Calu3 (cell line): Measurements from ENCODE around the gene ADRA1B. TPM values are rescaled to one million over a fixed set of nuclear protein-coding genes. Genes with fewer than 3 reads are reported as not detected.
A peak's percentile ranks its signal among the peaks of the same experiment; 100 is the strongest.

Experiments used
- Bru-seq: library from RNA; stranded (reverse); fragments of 400-500 nt; gene quantifications from one replicate; lab custom pipeline; 2021; lab: Mats Ljungman, UMichigan
- BruChase-seq, 2 experiments: library from RNA; stranded (reverse); fragments of 400-500 nt; gene quantifications; one replicate each; lab custom pipeline; 2021; lab: Mats Ljungman, UMichigan
- BruUV-seq: library from RNA; stranded (reverse); fragments of 400-500 nt; replicated peaks from 2 replicates; lab custom pipeline; 2021; lab: Mats Ljungman, UMichigan
- CTCF ChIA-PET: fragments of 300-600 bp; sonication (Branson Sonifier 250); formaldehyde crosslinking; loops from one replicate; lab custom pipeline; 2022; ENCODE audit warnings: antibody characterized with exemption; lab: Charles Lee
- DNase-seq: peaks from one replicate; pipeline ENCODE4 v3.0.0; 2022
- H3K27ac Mint-ChIP-seq: one replicate; pipeline ENCODE4 v1.8.0; 2022; ENCODE audit warnings: mixed read lengths; ENCODE audit not compliant: unreplicated experiment
- H3K27me3 Mint-ChIP-seq: one replicate; pipeline ENCODE4 v1.8.0; 2022; ENCODE audit warnings: mixed read lengths; ENCODE audit not compliant: unreplicated experiment
- H3K36me3 Mint-ChIP-seq: one replicate; pipeline ENCODE4 v1.8.0; 2022; ENCODE audit warnings: mild to moderate bottlenecking, moderate library complexity, mixed read lengths; ENCODE audit not compliant: insufficient read depth, unreplicated experiment
- H3K4me1 Mint-ChIP-seq: one replicate; pipeline ENCODE4 v1.8.0; 2022; ENCODE audit warnings: mild to moderate bottlenecking, low read depth, mixed read lengths; ENCODE audit not compliant: unreplicated experiment
- H3K4me3 Mint-ChIP-seq: one replicate; pipeline ENCODE4 v1.8.0; 2022; ENCODE audit warnings: mild to moderate bottlenecking, low read depth, moderate library complexity, mixed read lengths; ENCODE audit not compliant: unreplicated experiment
- H3K9me3 Mint-ChIP-seq: one replicate; pipeline ENCODE4 v1.8.0; 2022; ENCODE audit warnings: low read depth, mixed read lengths; ENCODE audit not compliant: unreplicated experiment
- CTCF ChIP-seq: fragments of 200-600 bp; IDR thresholded peaks from one replicate; pipeline ENCODE4 v1.8.0; 2022; ENCODE audit warnings: antibody characterized with exemption; ENCODE audit not compliant: unreplicated experiment
- intact Hi-C: fragments of 100-400 bp; cut with micrococcal nuclease; formaldehyde crosslinking; loops from one replicate; pipeline ENCODE4 v1.10.0; 2022; ENCODE audit not compliant: unreplicated experiment
- long read RNA-seq: library from polyadenylated mRNA; stranded (forward); transcript quantifications from one replicate; pipeline ENCODE4 v2.0.0, GENCODE V29; 2022
- total RNA-seq: library from RNA; stranded (reverse); gene quantifications from 2 replicates; pipeline ENCODE4 v1.2.3, GENCODE V29; 2022

The ADRA1B gene
- total RNA-seq: 3.7 and 10.9 TPM in 2 replicates
- Bru-seq, nascent RNA: percentile 54 among the genes with signal in this experiment
- BruChase-seq, experiment 1, labeled RNA remaining after a 6-hour chase: percentile 57 among the genes with signal in this experiment
- percentile 70 among the genes with signal in this experiment for BruChase-seq, experiment 2, labeled RNA remaining after a 2-hour chase
- long read RNA-seq, partial matches to known transcripts: 0 of 8 reads
- long read RNA-seq, other reads (novel, unspliced or antisense): 8 of 8 reads

GRCh38 chr5:159915904-159916840, at the start of gene ADRA1B:
Gene ADRA1B (plus strand): TSS chr5:159916482. CDS start chr5:159916906, 424 bp downstream.
- H3K27ac Mint-ChIP-seq: peak within 1 kb of the TSS; percentile 84
- TF ChIP-seq CTCF: peak; percentile 79

DNA sequence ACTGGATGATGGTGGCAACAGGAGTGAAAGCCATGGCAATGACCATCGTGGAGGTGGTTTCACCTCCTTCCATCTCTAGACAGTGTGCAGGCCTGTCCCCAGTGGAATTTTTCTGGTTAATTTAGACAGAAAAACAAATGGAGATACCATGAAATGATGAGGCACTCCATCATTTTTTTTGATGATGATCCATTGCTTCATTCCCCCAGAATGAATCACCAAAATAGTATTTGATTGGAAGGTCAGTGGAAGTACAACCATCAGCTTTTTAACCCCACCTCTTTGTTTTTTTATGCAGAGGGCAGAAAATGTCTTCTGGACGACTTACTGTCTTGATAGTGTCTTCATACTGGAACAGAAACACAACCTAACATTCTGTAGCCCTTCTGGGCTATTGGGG, 42.6 kb upstream of the ADRA1B start:
- no TSS peak for BruUV-seq
- intact Hi-C loops: no loop called here
- no peaks in the 10 kb centered on the region for H3K9me3 Mint-ChIP-seq

More at GRCh38 chr5:159915904-159916840, at the start of gene ADRA1B:
- peak within 1 kb of the TSS; percentile 67 for H3K4me3 Mint-ChIP-seq
- BruUV-seq: no TSS peak
- CTCF ChIA-PET: interaction anchor here (0.6 to 3.9 kb wide), 6 partner anchors 9 to 471 kb away, joined by 3 to 29 read pairs (median 4); no protein-coding TSS in a partner anchor
- H3K27me3 Mint-ChIP-seq: no peaks in the 10 kb centered on the region
- peaks cover 25% of the 10 kb centered on the region for H3K36me3 Mint-ChIP-seq
- DNase-seq: peak; percentile 91
- H3K4me1 Mint-ChIP-seq: peaks cover 87% of the 10 kb centered on the region
- intact Hi-C loops: loop anchor here (10.0 kb wide), 1 partner anchor 581 kb away; the partner anchor contains the start of gene IL12B
- no peaks in the 10 kb centered on the region for H3K9me3 Mint-ChIP-seq

GRCh38 chr5:159874263-159874662, 42.0 kb upstream of the ADRA1B start:
- H3K4me3 Mint-ChIP-seq: no peak overlapping the region
- H3K27ac Mint-ChIP-seq: no peak overlapping the region
- TF ChIP-seq CTCF: no peak
- H3K9me3 Mint-ChIP-seq: no peaks in the 10 kb centered on the region
- no peaks in the 10 kb centered on the region for H3K36me3 Mint-ChIP-seq
- no peaks in the 10 kb centered on the region for H3K27me3 Mint-ChIP-seq
- peaks cover 32% of the 10 kb centered on the region for H3K4me1 Mint-ChIP-seq
- BruUV-seq: no TSS peak
- CTCF ChIA-PET: interaction anchor here (0.6 to 1.4 kb wide), 2 partner anchors 15 to 42 kb away, joined by 3 to 4 read pairs; partner anchors contain the start of gene ADRA1B
- no peak for DNase-seq
- intact Hi-C loops: no loop called here

More for the DNA sequence above, 42.6 kb upstream of the ADRA1B start:
- Mint-ChIP-seq H3K27ac (no peak overlapping the region), H3K4me1 (peaks cover 26% of the 10 kb centered on the region), H3K27me3 (no peaks in the 10 kb centered on the region), H3K36me3 (no peaks in the 10 kb centered on the region), H3K4me3 (no peak overlapping the region)
- no peak for DNase-seq
- CTCF ChIA-PET: interaction anchor here (0.6 to 1.4 kb wide), 2 partner anchors 15 to 43 kb away, joined by 3 to 4 read pairs; partner anchors contain the start of gene ADRA1B
- no peak for TF ChIP-seq CTCF

DNA sequence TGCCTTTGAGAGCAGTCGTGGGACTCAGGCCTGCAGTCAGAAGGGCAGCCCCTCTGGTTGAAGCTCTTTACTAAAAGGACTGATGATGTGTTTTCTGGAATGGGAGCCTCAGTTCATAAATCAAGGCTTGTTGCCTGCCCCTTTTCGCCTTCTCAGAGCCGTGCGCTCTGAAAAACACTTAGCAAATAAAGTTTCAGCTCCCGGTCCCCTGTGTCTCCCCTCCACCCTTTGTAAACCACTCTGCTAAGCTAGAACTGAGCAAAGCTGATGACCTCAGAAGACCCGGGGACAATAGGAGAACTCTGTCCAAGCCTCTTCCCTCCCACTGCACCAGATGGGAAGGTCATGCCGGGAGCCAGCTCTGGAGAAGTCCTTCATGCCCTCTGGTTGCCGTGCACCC, 39.3 kb upstream of the ADRA1B start:
- Mint-ChIP-seq H3K27ac (no peak overlapping the region), H3K9me3 (no peaks in the 10 kb centered on the region), H3K4me1 (peaks cover 38% of the 10 kb centered on the region), H3K4me3 (no peak overlapping the region), H3K27me3 (no peaks in the 10 kb centered on the region), H3K36me3 (no peaks in the 10 kb centered on the region)
- no TSS peak for BruUV-seq
- no peak for DNase-seq
- intact Hi-C loops: no loop called here
- CTCF ChIA-PET: no interaction called here
- no peak for TF ChIP-seq CTCF
